Endodermal cell (in vitro differentiated cells): Measurements from ENCODE around the gene PLAU. TPM values are rescaled to one million over a fixed set of nuclear protein-coding genes. Genes with fewer than 3 reads are reported as not detected.

Experiments
- DNase-seq: peaks from one replicate; pipeline ENCODE4 v3.0.0-alpha.2; 2017
- H3K27ac ChIP-seq: 2 replicates; pipeline ENCODE4 v1.5.1; 2013; ENCODE audit warnings: mild to moderate bottlenecking, low read depth, low read length, moderate library complexity
- H3K27me3 ChIP-seq: 2 replicates; pipeline ENCODE4 v1.6.1; 2013; ENCODE audit warnings: mild to moderate bottlenecking, low read length, moderate library complexity; ENCODE audit not compliant: insufficient read depth, control insufficient read depth, poor library complexity, severe bottlenecking
- H3K36me3 ChIP-seq: 2 replicates; pipeline ENCODE4 v1.7.0; 2013; ENCODE audit warnings: mild to moderate bottlenecking, low read length, moderate library complexity; ENCODE audit not compliant: control insufficient read depth, insufficient read depth
- H3K4me1 ChIP-seq: one replicate; pipeline ENCODE4 v1.7.0; 2013; ENCODE audit warnings: low read length; ENCODE audit not compliant: control insufficient read depth, insufficient read depth
- H3K4me3 ChIP-seq: 2 replicates; pipeline ENCODE4 v1.5.1; 2013; ENCODE audit warnings: mild to moderate bottlenecking, low read length, moderate library complexity
- H3K9ac ChIP-seq: 2 replicates; pipeline ENCODE4 v1.6.1; 2013; ENCODE audit warnings: mild to moderate bottlenecking, low read length, moderate library complexity; ENCODE audit not compliant: poor library complexity, severe bottlenecking; ENCODE audit errors: extremely low read depth
- H3K9me3 ChIP-seq: 2 replicates; pipeline ENCODE4 v1.6.1; 2013; ENCODE audit warnings: mild to moderate bottlenecking, low read length, moderate library complexity; ENCODE audit not compliant: control insufficient read depth
- H3K27ac Mint-ChIP-seq: 2 replicates; pipeline ENCODE4 v1.8.0; 2020; ENCODE audit warnings: mixed read lengths
- H3K27me3 Mint-ChIP-seq: 2 replicates; pipeline ENCODE4 v1.8.0; 2021; ENCODE audit warnings: mild to moderate bottlenecking, mixed read lengths; ENCODE audit not compliant: insufficient read depth
- H3K36me3 Mint-ChIP-seq: 2 replicates; pipeline ENCODE4 v1.8.0; 2020; ENCODE audit warnings: low read depth, mixed read lengths
- H3K4me1 Mint-ChIP-seq: 2 replicates; pipeline ENCODE4 v1.8.0; 2020; ENCODE audit warnings: mixed read lengths
- H3K4me3 Mint-ChIP-seq: 2 replicates; pipeline ENCODE4 v1.8.0; 2020; ENCODE audit warnings: mild to moderate bottlenecking, moderate library complexity, mixed read lengths
- H3K9me3 Mint-ChIP-seq: 2 replicates; pipeline ENCODE4 v1.8.0; 2020; ENCODE audit warnings: mild to moderate bottlenecking, mixed read lengths
- CTCF ChIP-seq: fragments of 200-600 bp; sonication (generic); conservative IDR thresholded peaks from 2 replicates; pipeline ENCODE4 v1.5.0; 2021; ENCODE audit warnings: antibody characterized with exemption, mild to moderate bottlenecking
- WGBS, 2 experiments: methylation state at CpG; one replicate each; pipeline versions ENCODE4 v1.1.5 to v1.1.7; 2013; ENCODE audit warnings: missing lambda C conversion rate in 2 of 2, mixed read lengths in 1 of 2; ENCODE audit not compliant: insufficient coverage in 1 of 2, insufficient read length in 1 of 2; 5-methylcytosine and 5-hydroxymethylcytosine counted together
- total RNA-seq, 2 donors: library from RNA; stranded (reverse); fragmentation: NEBNext Ultra II Directional in 1 of 2; extraction: Animal tissue kit (Norgen Biotek cat#: 25700) in 1 of 2; gene quantifications; 2 replicates in 1 of 2; 3 replicates in 1 of 2; pipeline ENCODE4 v1.2.1, GENCODE V29; 2021

Gene PLAU
- total RNA-seq, 2 donors from 2014 or later, result 2.7 to 3.3 TPM

- no peak for TF ChIP-seq CTCF
Observed at GRCh38 chr10:73876971-73877370, 34.0 kb upstream of the PLAU start.

GRCh38 chr10:73877533-73878160 lies 33.3 kb upstream of the PLAU start:
- DNase-seq, result peak; percentile 71
- Mint-ChIP-seq H3K4me1 (peaks cover 18% of the 10 kb centered on the region), H3K4me3 (no peak overlapping the region), H3K9me3 (no peaks in the 10 kb centered on the region), H3K27ac (no peak overlapping the region), H3K27me3 (peaks cover 40% of the 10 kb centered on the region), H3K36me3 (no peaks in the 10 kb centered on the region)
- Histone ChIP-seq H3K9ac (no peak overlapping the region), H3K27ac (no peak overlapping the region), H3K9me3 (no peaks in the 10 kb centered on the region), H3K36me3 (no peaks in the 10 kb centered on the region), H3K4me3 (no peak overlapping the region), H3K27me3 (peaks cover 13% of the 10 kb centered on the region), H3K4me1 (peaks cover 5% of the 10 kb centered on the region)
- WGBS, 2 experiments, result 79 to 87% methylated on average over 6 to 9 of the region's 9 CpGs
- TF ChIP-seq CTCF, result no peak

More at GRCh38 chr10:73876971-73877370, 34.0 kb upstream of the PLAU start:
- WGBS, 2 experiments, result 88 to 92% methylated on average over 4 of the region's 4 CpGs
- H3K4me1 ChIP-seq, result peaks cover 5% of the 10 kb centered on the region
- H3K9ac ChIP-seq, result no peak overlapping the region
- H3K27me3 Mint-ChIP-seq, result peaks cover 40% of the 10 kb centered on the region
- H3K4me3 ChIP-seq, result no peak overlapping the region
- H3K36me3 ChIP-seq, result peaks cover 6% of the 10 kb centered on the region
- H3K9me3 Mint-ChIP-seq, result no peaks in the 10 kb centered on the region
- H3K27ac Mint-ChIP-seq, result no peak overlapping the region
- H3K9me3 ChIP-seq, result no peaks in the 10 kb centered on the region
- DNase-seq, result no peak
- H3K4me1 Mint-ChIP-seq, result peaks cover 20% of the 10 kb centered on the region
- no peak overlapping the region for H3K27ac ChIP-seq
- H3K27me3 ChIP-seq, result peaks cover 13% of the 10 kb centered on the region
- no peak overlapping the region for H3K4me3 Mint-ChIP-seq
- H3K36me3 Mint-ChIP-seq, result peaks cover 4% of the 10 kb centered on the region

- no peak overlapping the region for H3K27ac Mint-ChIP-seq
Observed at GRCh38 chr10:73878365-73878764, 32.6 kb upstream of the PLAU start.

More at GRCh38 chr10:73878365-73878764, 32.6 kb upstream of the PLAU start:
- no peak for DNase-seq
- H3K4me3 ChIP-seq, result no peak overlapping the region
- H3K4me1 ChIP-seq, result peaks cover 5% of the 10 kb centered on the region
- H3K27ac ChIP-seq, result no peak overlapping the region
- H3K9ac ChIP-seq, result no peak overlapping the region
- Mint-ChIP-seq H3K27me3 (peaks cover 40% of the 10 kb centered on the region), H3K4me1 (peaks cover 10% of the 10 kb centered on the region), H3K4me3 (no peak overlapping the region), H3K9me3 (no peaks in the 10 kb centered on the region), H3K36me3 (no peaks in the 10 kb centered on the region)
- TF ChIP-seq CTCF, result no peak
- H3K9me3 ChIP-seq, result no peaks in the 10 kb centered on the region
- no peaks in the 10 kb centered on the region for H3K36me3 ChIP-seq
- WGBS, 2 experiments, result 95 to 100% methylated on average over 1 of the region's 1 CpG
- H3K27me3 ChIP-seq, result peaks cover 13% of the 10 kb centered on the region
